Measurements from ENCODE around the gene HDAC4.

Gene HDAC4

GRCh38 chr2:239086325-239087020, 314.3 kb downstream of the HDAC4 start:
- Histone ChIP-seq H4K20me1 (ENCODE audit: insufficient read depth, low read length) (no peaks in the 10 kb centered on the region), H3K9me3 (replicated peaks; ENCODE audit: insufficient read depth, low read length) (no peaks in the 10 kb centered on the region), H3K36me3 (replicated peaks; ENCODE audit: insufficient read depth, low read length) (no peaks in the 10 kb centered on the region), H3K9ac (ENCODE audit: low read length) (no peak overlapping the region), H2AFZ (ENCODE audit: low read length) (no peak overlapping the region), H3K4me1 (ENCODE audit: low read length) (no peaks in the 10 kb centered on the region), H3K4me3 (ENCODE audit: low read length) (no peak overlapping the region), H3F3A (ENCODE audit: insufficient read depth, low read length) (no peaks in the 10 kb centered on the region), H3K4me2 (ENCODE audit: low read depth, low read length) (no peak overlapping the region), H3K27ac (ENCODE audit: low read length) (no peak overlapping the region), H3K9me2 (replicated peaks; ENCODE audit: insufficient read depth, low read length) (no peaks in the 10 kb centered on the region), H3K27me3 (replicated peaks; ENCODE audit: insufficient read depth, low read length) (no peaks in the 10 kb centered on the region), H3K79me2 (ENCODE audit: low read length) (no peaks in the 10 kb centered on the region)
- no peak for DNase-seq
- TF ChIP-seq EZH2 (optimal IDR thresholded peaks at IDR 0.05; ENCODE audit: low read depth, low read length) (no peak), EZH2phosphoT487 (IDR thresholded peaks at IDR 0.05; ENCODE audit: low read length) (no peak), CTCF (IDR thresholded peaks at IDR 0.05; ENCODE audit: low read length) (no peak)

GRCh38 chr2:239085201-239085992, 315.4 kb downstream of the HDAC4 start:
- no peaks in the 10 kb centered on the region for H3K4me1 ChIP-seq (ENCODE audit: low read length)
- H2AFZ ChIP-seq (ENCODE audit: low read length), result no peak overlapping the region
- H3K9me3 ChIP-seq (replicated peaks; ENCODE audit: insufficient read depth, low read length), result no peaks in the 10 kb centered on the region
- no peak overlapping the region for H3K27ac ChIP-seq (ENCODE audit: low read length)
- no peaks in the 10 kb centered on the region for H3K9me2 ChIP-seq (replicated peaks; ENCODE audit: insufficient read depth, low read length)
- H3K27me3 ChIP-seq (replicated peaks; ENCODE audit: insufficient read depth, low read length), result no peaks in the 10 kb centered on the region
- H3K79me2 ChIP-seq (ENCODE audit: low read length), result no peaks in the 10 kb centered on the region
- no peak for DNase-seq
- TF ChIP-seq CTCF (IDR thresholded peaks at IDR 0.05; ENCODE audit: low read length), result no peak
- no peak overlapping the region for H3K4me3 ChIP-seq (ENCODE audit: low read length)
- H3K9ac ChIP-seq (ENCODE audit: low read length), result no peak overlapping the region
- no peaks in the 10 kb centered on the region for H4K20me1 ChIP-seq (ENCODE audit: insufficient read depth, low read length)
- no peaks in the 10 kb centered on the region for H3F3A ChIP-seq (ENCODE audit: insufficient read depth, low read length)
- no peaks in the 10 kb centered on the region for H3K36me3 ChIP-seq (replicated peaks; ENCODE audit: insufficient read depth, low read length)
- no peak overlapping the region for H3K4me2 ChIP-seq (ENCODE audit: low read depth, low read length)

GRCh38 chr2:239084007-239084406, 316.8 kb downstream of the HDAC4 start:
- no peaks in the 10 kb centered on the region for H3K4me1 ChIP-seq (ENCODE audit: low read length)
- H3F3A ChIP-seq (ENCODE audit: insufficient read depth, low read length), result no peaks in the 10 kb centered on the region
- no peaks in the 10 kb centered on the region for H3K27me3 ChIP-seq (replicated peaks; ENCODE audit: insufficient read depth, low read length)
- H2AFZ ChIP-seq (ENCODE audit: low read length), result no peak overlapping the region
- H3K36me3 ChIP-seq (replicated peaks; ENCODE audit: insufficient read depth, low read length), result no peaks in the 10 kb centered on the region
- no peak overlapping the region for H3K27ac ChIP-seq (ENCODE audit: low read length)
- no peaks in the 10 kb centered on the region for H3K9me3 ChIP-seq (replicated peaks; ENCODE audit: insufficient read depth, low read length)
- H3K9ac ChIP-seq (ENCODE audit: low read length), result no peak overlapping the region
- DNase-seq, result no peak
- no peak for TF ChIP-seq CTCF (IDR thresholded peaks at IDR 0.05; ENCODE audit: low read length)
- no peak for TF ChIP-seq EZH2 (optimal IDR thresholded peaks at IDR 0.05; ENCODE audit: low read depth, low read length)
- no peak for TF ChIP-seq EZH2phosphoT487 (IDR thresholded peaks at IDR 0.05; ENCODE audit: low read length)
- no peak overlapping the region for H3K4me3 ChIP-seq (ENCODE audit: low read length)
- no peaks in the 10 kb centered on the region for H3K9me2 ChIP-seq (replicated peaks; ENCODE audit: insufficient read depth, low read length)
- H3K4me2 ChIP-seq (ENCODE audit: low read depth, low read length), result no peak overlapping the region
- H4K20me1 ChIP-seq (ENCODE audit: insufficient read depth, low read length), result no peaks in the 10 kb centered on the region
- H3K79me2 ChIP-seq (ENCODE audit: low read length), result no peaks in the 10 kb centered on the region
